HG03139 (cell line): Measurements from ENCODE around the gene SLX9.

Experiments
- ATAC-seq: cut with Tn5 transposase; IDR thresholded peaks from one replicate; pipeline ENCODE4 v1.9.1; 2021; ENCODE audit not compliant: unreplicated experiment

SLX9 gene, protein sequence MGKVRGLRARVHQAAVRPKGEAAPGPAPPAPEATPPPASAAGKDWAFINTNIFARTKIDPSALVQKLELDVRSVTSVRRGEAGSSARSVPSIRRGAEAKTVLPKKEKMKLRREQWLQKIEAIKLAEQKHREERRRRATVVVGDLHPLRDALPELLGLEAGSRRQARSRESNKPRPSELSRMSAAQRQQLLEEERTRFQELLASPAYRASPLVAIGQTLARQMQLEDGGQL

DNA sequence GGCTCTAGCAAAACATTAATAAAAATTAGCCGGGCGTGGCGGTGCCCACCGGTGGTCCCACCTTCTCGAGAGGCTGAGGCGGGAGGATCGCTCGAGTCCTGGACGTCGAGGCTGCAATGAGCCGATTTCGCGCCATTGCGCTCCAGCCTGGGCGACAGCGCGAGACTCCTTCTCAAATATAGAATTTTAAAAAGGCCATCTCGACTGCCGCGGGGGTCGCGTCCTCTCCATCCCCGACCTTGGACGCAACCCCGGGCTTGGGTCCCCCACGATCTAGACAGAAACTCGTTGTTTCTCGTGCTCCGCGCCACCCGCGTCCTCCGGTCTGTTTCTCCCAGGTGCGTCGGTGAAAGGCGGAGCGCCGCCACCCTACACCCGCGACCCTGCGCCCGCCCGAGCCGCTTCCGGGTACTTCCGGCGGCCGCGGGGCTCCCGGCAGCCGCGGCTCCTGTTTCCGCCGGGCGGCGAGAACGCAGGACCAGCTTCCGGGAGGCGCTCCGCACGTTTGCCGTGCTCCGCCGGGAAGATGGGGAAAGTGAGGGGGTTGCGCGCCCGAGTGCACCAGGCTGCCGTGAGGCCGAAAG is at the start of gene SLX9:
Gene SLX9, plus strand, starts transcription at position 498 of the 584 bp plus-strand sequence. Its CDS starts 29 bp downstream, at position 527.
- peak; percentile 66 for ATAC-seq

DNA sequence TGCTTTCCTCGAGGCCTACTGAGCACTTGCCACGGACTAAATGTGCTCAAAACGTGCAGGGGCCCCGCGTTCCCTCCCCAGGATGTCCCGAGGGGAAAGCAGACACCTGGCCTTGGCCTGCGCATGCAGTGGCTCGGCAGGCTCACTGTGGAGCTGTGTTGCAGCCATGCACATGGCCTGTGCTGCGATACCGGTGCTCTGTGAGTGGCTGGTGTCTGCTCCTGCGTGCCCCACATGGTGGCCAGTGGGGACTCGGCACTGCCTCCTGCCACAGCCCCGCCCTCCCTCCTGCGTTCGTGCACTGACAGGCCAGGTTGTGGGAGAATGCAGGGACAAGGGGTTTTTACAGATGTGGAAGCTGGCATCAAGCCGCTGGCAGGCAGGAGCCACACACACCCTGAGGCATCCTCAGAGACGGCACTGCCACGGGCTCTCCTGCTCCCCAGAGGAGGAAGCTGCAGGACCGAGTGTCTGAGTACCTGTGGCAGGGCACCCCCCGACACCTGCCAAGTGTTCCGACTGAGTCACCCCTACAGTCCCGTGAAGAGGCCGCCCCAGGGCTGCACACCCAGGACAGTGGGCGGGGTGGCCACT is 49.4 kb upstream of the SLX9 start:
- no peak for ATAC-seq

DNA sequence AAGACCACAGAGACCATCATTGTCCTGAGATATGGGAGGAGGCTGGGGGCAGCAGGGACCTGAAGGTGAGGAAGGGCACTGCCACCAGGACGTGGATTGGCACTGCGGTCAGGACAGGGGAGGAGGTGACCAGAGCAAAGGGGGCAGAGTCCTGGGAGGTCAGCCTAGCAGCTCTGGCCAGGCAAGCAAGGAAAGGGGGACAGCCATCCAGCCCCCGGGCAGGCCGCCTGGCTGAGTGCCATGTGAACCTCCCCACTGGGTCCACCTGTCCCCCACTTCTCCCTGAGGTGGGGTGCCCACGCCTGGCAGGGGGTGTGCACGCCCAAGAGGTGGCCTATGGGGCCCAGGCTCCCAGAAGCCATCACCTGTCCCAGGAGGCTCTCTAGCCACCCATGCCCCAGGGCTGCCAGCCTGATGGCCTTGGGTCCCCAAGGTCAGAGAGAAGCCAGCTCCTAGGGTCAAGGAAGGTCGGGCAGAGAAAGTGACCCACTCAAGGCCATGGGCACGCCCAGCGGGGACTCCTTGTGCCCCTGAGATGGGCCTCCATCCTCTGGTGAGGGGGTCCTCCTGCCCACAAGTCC is 48.8 kb upstream of the SLX9 start:
- no peak for ATAC-seq

DNA sequence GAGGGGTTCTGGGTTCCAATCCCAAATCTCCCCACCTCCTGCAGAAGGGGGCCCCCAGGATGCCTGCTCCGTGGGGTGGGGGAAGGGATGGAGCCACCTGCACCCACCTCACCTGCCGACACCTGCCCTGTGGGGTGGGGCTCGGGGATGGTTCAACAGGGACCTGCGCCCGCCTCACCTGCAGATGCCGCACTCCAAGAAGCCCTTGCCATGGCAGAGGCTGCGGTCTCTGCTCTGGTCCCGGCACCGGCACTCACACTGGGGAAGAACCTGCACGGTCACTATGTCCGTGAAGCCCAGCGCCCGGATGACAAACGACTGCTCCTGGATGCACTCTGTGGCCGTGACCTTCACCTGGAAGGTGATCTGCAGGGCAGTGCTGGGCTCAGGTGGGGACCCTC is 48.2 kb upstream of the SLX9 start:
- no peak for ATAC-seq

DNA sequence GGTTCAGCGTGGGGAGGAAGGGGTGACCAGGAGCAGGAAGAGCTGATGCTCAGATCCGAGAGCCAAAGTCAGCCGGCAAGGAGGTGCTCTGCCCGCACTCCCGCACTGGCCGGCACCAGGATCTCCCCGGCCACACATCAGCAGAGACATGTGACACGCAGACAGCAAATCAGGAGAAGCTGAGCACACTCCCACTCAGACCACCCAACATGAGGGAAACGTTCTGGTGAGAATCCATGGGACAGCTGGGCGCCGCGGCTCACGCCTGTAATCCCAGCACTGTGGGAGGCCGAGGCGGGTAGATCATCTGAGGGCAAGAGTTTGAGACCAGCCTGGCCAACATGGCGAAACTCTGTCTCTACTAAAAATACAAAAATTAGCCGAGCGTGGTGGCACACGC is 47.7 kb upstream of the SLX9 start:
- no peak for ATAC-seq

DNA sequence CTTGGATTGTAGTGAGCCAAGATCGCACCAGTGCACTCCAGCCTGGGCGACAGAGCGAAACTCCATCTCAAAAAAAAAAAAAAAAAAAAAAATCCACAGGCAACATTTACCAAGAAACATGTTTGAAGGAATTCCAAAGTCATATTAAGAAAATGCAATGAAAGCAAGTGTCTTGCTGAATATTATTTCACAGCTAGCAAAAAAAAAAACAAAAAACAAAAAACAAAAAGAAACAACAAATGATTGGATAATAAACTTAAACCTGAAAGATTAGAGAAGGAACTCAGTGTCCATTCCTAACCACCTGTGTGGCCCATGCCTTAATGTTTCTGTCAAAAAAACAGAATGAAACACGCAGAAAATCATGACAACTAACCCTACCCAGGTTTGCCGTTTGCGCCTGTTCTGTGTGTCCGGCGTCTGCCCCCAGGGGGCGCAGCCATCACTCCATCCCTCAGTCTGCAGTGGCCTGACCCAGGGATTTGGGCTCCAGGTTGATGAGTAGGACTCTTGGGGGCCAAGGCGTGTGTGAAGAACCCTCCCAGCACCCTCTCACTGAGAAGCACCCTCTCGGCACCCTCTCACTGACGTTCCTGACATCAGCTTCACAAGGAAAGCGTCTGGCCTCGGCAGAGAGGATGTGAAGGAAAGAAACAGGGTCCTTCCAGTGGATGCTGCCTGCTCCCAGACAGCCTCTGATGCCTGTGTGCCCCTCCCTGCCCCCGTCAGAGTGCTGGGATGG is 47.1 kb upstream of the SLX9 start:
- no peak for ATAC-seq

DNA sequence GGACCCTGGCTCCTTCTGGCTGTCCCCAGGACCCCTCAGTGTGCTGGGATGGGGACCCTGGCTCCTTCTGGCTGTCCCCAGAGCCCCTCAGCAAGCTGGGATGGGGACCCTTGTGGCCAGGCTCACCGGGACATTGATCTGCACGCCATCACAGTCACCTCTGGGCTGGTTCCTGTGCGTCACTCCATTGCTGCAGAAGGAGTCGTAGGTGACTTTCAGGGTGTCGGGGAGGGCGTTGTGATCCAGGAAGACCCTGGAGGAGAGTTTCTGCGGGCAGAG is 46.6 kb upstream of the SLX9 start:
- ATAC-seq, result no peak

DNA sequence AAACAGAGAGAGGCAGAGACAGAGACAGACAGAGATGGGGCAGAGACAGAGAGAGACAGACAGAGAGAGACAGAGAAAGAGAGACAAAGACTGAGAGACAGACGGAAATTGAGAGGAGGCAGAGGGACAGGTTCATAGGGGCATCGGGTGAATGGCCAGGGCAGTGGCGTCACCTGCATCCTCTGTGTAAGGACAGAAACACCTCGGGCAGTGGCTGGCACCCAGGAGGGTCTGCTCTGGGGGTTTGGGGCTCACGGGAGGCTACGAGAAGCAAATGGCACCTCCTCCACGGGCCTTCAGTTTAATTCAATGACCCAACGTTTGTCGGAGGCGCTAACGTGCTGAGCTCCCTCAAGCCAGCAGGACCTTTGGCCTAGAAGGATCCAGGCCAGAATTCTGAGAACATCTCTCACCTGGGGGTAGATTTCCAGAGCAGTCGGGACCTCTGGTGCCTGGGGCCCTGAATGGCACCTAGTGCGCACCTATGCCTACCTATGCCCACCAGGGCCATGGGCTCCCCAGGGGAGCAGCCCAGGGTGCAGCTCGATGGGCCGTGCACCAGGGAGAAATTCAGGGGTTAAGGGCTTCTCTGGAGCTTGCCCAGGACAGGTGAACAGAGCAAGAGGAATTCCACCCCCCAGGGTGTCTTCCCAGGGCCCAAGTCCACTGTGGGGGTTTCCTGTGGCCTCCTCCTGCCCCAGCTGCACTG is 45.7 kb upstream of the SLX9 start:
- ATAC-seq, result no peak

DNA sequence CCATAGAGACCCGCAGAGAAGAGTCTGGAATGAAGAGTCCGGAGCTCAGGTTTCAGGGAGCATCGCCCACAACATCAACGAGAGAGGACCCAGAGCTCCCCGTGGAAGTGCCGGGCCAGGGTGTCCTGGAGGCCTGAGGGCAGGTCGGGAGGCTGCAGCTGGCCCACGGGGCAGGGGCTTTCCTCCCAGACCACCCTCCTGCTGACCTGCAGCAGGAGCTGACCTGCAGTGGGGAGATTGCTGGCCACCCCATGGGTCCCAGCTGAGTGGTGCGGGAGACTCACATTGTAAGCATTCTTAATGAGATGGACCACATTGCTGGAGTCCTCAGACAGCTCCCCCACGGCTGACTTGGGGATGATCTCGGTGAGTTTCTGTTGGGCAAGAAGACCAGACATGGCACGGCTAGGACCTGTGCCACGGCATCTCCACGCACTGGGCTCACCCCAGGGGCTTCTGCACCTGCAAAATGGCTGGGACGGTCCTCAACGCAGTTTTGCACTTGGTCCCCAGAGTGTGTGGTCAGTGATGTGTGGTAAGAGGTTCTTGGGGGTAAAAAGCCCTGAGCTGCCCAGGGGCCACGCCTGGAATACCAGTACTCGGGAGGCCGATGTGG is 45.0 kb upstream of the SLX9 start:
- no peak for ATAC-seq

DNA sequence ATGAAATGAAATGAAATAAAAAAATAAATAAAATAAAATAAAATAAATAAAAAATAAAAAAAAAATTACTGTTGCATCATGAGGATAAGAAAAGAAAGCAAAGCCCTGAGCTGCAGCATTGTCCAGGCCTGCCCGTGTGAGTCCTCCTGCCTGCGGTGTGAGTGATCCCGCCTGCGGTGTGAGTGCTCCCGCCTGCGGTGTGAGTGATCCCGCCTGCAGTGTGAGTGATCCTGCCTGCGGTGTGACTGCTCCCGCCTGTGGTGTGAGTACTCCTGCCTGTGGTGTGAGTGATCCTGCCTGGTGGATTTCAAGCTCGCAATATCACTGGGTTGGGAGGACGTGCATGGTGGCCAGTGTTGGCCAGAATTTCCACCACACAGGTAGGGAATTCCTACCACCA is 44.0 kb upstream of the SLX9 start:
- ATAC-seq, result no peak

DNA sequence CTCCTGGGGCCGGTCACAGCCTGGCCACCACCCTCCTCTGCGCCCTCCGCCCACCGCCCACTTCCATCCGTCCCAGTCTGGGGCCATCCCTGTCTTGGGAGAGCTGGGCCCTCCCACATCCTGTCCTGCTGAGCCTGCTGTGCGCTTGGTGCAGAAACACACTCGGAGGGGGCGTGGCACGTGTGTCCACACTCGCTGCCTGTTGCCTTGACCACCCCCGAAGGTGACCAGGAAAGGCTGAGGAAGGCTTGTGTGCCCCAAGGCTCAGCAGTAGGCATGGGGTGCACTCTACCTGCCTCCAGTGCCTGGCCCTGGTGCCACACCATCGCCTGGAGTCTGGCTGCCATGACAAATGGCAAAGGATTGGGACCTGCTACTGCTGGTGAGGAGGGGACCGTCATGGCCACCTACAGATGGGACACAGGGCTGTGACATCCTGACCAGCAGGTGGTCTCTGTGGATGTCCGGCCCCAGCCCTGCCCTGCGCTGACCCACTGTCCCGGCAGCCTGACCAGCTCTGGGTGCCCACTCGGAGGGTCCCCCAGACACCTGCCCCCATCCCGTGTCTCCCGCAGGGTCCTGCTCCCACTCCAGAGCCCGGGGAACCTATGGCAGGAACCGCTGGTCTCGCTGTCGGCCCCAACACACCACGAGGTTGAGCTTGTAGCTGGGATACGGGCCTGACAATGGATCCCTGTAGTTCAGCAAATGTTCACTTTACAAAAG is 43.1 kb upstream of the SLX9 start:
- ATAC-seq, result no peak

DNA sequence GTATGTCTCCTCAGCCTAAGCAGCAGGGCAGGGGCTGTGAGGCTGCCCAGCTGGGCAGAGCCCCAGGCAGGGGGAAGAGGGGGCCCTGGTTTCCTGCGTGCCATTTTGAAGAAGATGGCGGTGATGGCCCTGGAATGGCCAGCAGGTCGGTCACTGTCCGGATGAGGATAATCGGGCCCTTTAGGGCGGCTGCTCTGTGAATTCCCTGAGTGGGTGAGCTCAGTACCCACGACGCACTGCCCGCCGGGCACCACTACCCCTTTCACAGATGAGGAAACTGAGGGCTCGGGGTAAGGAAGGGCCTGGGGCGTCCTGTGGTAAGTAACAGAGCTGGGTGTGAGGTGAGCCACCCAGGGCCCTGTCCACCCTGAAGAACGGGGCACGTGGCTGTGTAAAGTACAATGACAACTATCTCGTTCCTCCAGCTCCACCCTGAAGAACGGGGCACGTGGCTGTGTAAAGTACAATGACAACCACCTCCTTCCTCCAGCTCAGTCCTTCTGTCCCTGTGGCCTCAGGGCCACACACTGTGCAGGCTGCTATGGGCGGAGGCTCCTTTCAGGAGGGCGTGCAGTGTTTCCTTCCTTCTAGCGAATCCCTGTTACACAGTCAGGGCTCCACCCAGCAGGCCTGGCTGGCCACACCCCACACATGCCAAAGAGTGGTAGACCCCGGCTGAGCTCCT is 42.4 kb upstream of the SLX9 start:
- ATAC-seq, result no peak

DNA sequence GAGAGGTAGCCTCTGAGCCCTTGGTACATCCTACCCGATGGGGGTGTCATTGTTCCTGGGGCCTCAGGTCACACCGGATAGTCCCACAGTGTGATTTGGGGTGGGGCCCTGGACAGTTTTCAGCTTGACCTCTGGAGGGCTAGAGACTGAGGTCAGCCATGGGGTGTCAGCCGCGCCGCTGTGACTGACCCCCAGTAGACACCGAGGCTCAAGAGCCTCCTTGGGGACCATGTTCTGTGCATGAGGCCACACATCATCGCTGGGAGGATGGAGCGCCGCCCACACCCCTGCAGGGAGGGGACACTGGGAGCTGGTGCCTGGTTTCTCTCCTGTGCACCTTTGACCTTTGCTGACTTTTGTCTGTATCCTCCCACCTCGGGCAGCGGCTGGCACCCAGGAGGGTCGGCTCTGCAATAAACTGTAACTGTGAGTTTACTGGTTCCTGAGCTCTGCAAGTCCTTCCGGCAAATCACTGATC is 41.8 kb upstream of the SLX9 start:
- ATAC-seq, result no peak

DNA sequence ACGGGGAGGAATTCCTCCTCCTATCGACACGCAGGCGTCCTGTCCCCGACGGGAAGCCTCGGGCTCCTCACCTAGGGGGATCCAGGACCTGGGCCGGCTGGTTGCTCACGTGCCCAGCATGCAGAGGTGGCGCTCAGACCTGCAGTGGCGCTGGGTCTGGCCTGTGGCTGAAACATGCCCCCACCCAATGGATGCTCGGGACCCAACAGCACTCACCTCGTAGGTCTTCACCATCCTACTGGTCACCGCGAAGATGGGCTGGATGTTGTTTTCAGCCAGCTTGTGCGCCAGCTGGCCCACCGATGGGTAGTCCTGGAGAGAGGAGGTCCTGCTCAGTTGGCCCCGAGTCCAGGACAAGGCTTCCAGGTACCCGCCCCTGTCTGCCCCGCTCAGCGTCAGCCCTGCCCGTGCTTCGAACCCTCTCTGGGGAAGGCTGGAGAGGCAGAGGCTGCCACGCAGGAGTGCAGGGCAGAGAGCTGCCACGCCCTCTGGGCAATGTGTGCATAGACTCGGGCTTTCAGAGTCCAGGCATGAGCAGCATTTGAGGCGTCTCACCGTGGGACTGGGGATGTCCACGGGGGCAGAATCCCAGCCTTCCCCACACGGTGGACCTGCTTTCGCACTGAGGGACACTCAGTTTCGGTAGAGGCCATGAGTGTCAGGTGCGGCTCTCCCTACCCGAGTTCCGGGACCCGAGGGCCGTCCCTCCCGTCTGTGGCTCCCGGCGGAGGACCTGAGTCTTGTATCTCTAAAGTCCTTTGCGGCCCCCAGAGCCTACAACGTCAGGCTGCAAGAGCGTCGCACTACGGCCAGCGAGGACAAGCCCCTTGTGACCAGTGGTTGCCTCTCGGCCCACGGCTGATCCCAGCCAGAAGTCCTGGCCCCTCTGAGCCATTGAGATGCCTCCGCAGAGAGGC is 40.7 kb upstream of the SLX9 start:
- no peak for ATAC-seq

DNA sequence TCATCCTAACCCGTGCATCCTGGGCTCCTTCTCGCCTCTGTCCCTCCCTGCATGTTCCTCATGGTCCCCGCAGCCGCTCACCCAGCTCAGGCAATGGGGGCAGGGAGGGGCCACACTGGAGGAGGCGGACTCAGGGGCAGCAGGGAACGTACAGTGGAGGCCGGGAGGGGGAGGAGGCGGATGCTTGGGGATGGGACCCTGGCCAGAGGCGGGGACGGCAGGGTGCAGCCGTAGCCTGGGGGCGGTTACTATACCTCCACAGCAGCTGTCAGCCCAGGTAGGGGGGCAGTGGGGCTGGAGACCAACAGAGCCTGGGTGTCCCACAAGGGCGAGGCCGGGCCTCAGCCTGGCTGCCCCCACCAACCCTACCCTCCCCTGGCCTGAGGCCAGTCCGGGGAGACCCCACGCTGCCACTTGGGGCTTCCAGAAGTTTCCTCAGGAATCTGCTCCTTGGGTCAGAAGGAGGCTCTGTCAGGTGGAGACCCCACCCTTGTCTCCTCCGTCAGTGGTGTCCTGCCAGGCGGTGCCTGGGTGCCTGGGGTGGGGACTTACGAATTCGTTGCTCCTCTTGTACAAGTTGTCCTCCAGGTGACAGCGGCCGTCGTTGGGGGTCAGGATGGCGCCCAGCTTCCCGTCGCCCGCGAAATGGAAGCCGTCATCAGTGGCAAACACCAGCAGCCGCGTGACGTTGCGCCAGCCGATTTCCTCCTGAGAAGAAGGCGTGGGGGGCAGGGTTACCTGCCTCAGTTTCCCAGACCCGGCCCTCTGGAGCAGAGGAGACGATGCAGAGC is 39.9 kb upstream of the SLX9 start:
- no peak for ATAC-seq

DNA sequence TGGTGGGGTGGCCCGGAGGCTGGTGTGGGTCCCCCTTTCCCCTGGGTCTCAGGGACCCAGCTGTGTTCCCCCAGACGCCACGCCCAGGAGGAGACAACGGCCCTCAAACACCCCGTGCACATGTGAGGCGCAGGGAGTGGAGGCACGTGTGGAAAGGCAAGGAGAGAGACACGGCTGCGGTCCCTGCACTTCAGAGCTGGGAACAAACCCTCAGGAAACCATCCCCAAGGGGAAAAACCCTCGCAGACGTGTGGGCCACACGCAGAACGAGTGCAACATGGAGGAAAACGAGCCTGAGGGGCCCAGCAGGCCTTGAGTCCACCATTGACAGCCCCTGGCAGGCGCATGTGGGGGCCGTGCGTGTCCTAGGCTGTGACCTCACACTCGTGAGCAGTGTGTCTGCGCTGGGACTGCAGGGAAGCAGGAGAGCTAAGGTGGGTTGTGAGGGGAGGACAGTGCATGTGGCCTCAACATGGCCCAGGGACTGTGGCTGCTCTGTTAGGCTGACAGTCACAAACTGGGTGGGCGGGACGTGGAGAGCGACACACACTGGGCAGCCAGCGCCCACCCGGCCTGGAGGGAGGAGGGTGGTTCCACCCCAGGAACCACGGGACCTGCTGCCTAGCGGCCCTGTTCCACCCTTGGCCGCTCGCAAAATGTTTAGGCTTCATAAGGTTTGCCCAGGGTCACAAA is 39.1 kb upstream of the SLX9 start:
- no peak for ATAC-seq
